Activated gamma-delta T cell treated with anti-CD3 and anti-CD28 coated beads, Interleukin-2, amount 50 U/mL, for 16 hours (primary cell): ENCODE data around the gene HM13.
"Not testable (repeated sequence)": the region's sequence is repeated elsewhere in the genome, so short reads cannot be mapped to it uniquely, and the experiment has no call there.

ENCODE experiments used
- DNase-seq: peaks from one replicate; pipeline ENCODE4 v3.0.0-alpha.2; 2020; ENCODE audit warnings: low read depth

The HM13 gene

GRCh38 chr20:31568041-31568731 is 53.9 kb downstream of the HM13 start:
- no peak for DNase-seq

- DNase-seq = no peak
These were observed 54.5 kb downstream of the HM13 start for GRCh38 chr20:31568773-31569162.

GRCh38 chr20:31569163-31570020 is 55.1 kb downstream of the HM13 start:
- DNase-seq = peak; percentile 55

- DNase-seq = no peak
These were observed 55.8 kb downstream of the HM13 start for GRCh38 chr20:31570021-31570463.

- DNase-seq = no peak
These were observed 56.7 kb downstream of the HM13 start for GRCh38 chr20:31570735-31571617.

- DNase-seq = no peak
These were observed 57.9 kb downstream of the HM13 start for GRCh38 chr20:31572042-31572700.

- peak; percentile 77 for DNase-seq
These were observed 58.7 kb downstream of the HM13 start for GRCh38 chr20:31572701-31573554.

GRCh38 chr20:31573555-31574321 is 59.5 kb downstream of the HM13 start:
- DNase-seq = no peak

- not testable (repeated sequence) for DNase-seq
These were observed 60.7 kb downstream of the HM13 start for GRCh38 chr20:31574986-31575385.

- no peak for DNase-seq
These were observed 62.5 kb downstream of the HM13 start for GRCh38 chr20:31576751-31577150.

- DNase-seq = no peak
These were observed 63.0 kb downstream of the HM13 start for GRCh38 chr20:31577194-31577593.

GRCh38 chr20:31578448-31579138 is 64.4 kb downstream of the HM13 start:
- DNase-seq = no peak

GRCh38 chr20:31579245-31579644 is 65.0 kb downstream of the HM13 start:
- DNase-seq = no peak

- DNase-seq = not testable (repeated sequence)
These were observed 65.9 kb downstream of the HM13 start for GRCh38 chr20:31579941-31580651.

- DNase-seq = no peak
These were observed 66.5 kb downstream of the HM13 start for GRCh38 chr20:31580706-31581105.

GRCh38 chr20:31581391-31581790 is 67.1 kb downstream of the HM13 start:
- no peak for DNase-seq

- no peak for DNase-seq
These were observed 73.5 kb downstream of the HM13 start for GRCh38 chr20:31587545-31588389.

GRCh38 chr20:31590717-31591225 is 76.5 kb downstream of the HM13 start:
- DNase-seq = no peak
